IMR-90 (cell line): ENCODE data around the gene TTLL4. TPM values are rescaled to one million over a fixed set of nuclear protein-coding genes. Genes with fewer than 3 reads are reported as not detected.
A peak's percentile ranks its signal among the peaks of the same experiment; 100 is the strongest.

Experiments used
- ATAC-seq: fragments of 200-7000 bp; cut with Tn5 transposase; 2 replicates; pipeline ENCODE4 v1.9.1; 2020; ENCODE audit warnings: low read depth, mild to moderate bottlenecking, moderate library complexity
- BruUV-seq: library from RNA; stranded (reverse); fragments of 400-500 nt; replicated peaks from 2 replicates; lab custom pipeline; 2021; lab: Mats Ljungman, UMichigan
- CTCF ChIA-PET: fragments of 300-600 bp; formaldehyde crosslinking; extraction: SDS; loops from one replicate; lab custom pipeline; 2021; ENCODE audit warnings: antibody characterized with exemption; lab: Yijun Ruan, JAX
- POLR2A ChIA-PET: fragments of 300-600 bp; sonication (Branson Sonifier 250); formaldehyde crosslinking; loops from one replicate; lab custom pipeline; 2022; ENCODE audit warnings: antibody characterized with exemption; ENCODE audit not compliant: unreplicated experiment; lab: Charles Lee
- DNase-seq: peaks from one replicate; pipeline ENCODE4 v3.0.0; 2013
- H2AFZ ChIP-seq: replicated peaks from 2 replicates; pipeline ENCODE3; 2013; ENCODE audit warnings: low read length, mild to moderate bottlenecking; ENCODE audit not compliant: poor library complexity
- H2AK5ac ChIP-seq: 2 replicates; pipeline ENCODE4 v1.6.1; 2013; ENCODE audit warnings: low read depth, low read length, inconsistent platforms
- H2AK9ac ChIP-seq: replicated peaks from 2 replicates; pipeline ENCODE3; 2013; ENCODE audit warnings: mild to moderate bottlenecking, low read depth, low read length, moderate library complexity; ENCODE audit not compliant: poor library complexity
- H2BK120ac ChIP-seq: 2 replicates; pipeline ENCODE4 v1.6.1; 2013; ENCODE audit warnings: low read depth, low read length, inconsistent platforms
- H2BK15ac ChIP-seq: 3 replicates; pipeline ENCODE4 v1.6.1; 2013; ENCODE audit warnings: low read depth, low read length, inconsistent platforms
- H2BK20ac ChIP-seq: 2 replicates; pipeline ENCODE4 v1.6.1; 2013; ENCODE audit warnings: low read depth, mild to moderate bottlenecking, inconsistent platforms, low read length, moderate library complexity
- H2BK5ac ChIP-seq: 2 replicates; pipeline ENCODE4 v1.6.1; 2013; ENCODE audit warnings: mild to moderate bottlenecking, low read depth, low read length, inconsistent platforms; ENCODE audit not compliant: poor library complexity, severe bottlenecking
- H3K14ac ChIP-seq: replicated peaks from 2 replicates; pipeline ENCODE4 v1.6.1; 2013; ENCODE audit warnings: low read depth, low read length, inconsistent platforms
- H3K18ac ChIP-seq: 2 replicates; pipeline ENCODE4 v1.6.1; 2013; ENCODE audit warnings: low read depth, low read length, control low read depth
- H3K23ac ChIP-seq: 2 replicates; pipeline ENCODE4 v1.6.1; 2013; ENCODE audit warnings: low read depth, low read length, inconsistent platforms
- H3K27ac ChIP-seq: 2 replicates; pipeline ENCODE4 v1.5.1; 2013; ENCODE audit warnings: mild to moderate bottlenecking, control low read depth, low read length; ENCODE audit not compliant: insufficient read depth
- H3K27me3 ChIP-seq: 2 replicates; pipeline ENCODE4 v1.6.1; 2013; ENCODE audit warnings: low read length; ENCODE audit not compliant: control insufficient read depth, insufficient read depth
- H3K36me3 ChIP-seq: 2 replicates; pipeline ENCODE4 v1.6.1; 2013; ENCODE audit warnings: low read length, mixed read lengths; ENCODE audit not compliant: control insufficient read depth, insufficient read depth
- H3K4ac ChIP-seq: 2 replicates; pipeline ENCODE4 v1.6.1; 2013; ENCODE audit warnings: low read depth, low read length, inconsistent platforms
- H3K4me1 ChIP-seq: 2 replicates; pipeline ENCODE4 v1.6.1; 2013; ENCODE audit warnings: low read length, mixed read lengths; ENCODE audit not compliant: control insufficient read depth, insufficient read depth
- H3K4me2 ChIP-seq: 2 replicates; pipeline ENCODE4 v1.6.1; 2013; ENCODE audit warnings: low read depth, mild to moderate bottlenecking, control low read depth, low read length, moderate library complexity
- H3K4me3 ChIP-seq: 2 replicates; pipeline ENCODE4 v1.5.1; 2013; ENCODE audit warnings: low read depth, mild to moderate bottlenecking, control low read depth, low read length, moderate library complexity; ENCODE audit not compliant: insufficient read depth
- H3K56ac ChIP-seq: 2 replicates; pipeline ENCODE4 v1.6.1; 2013; ENCODE audit warnings: low read length, inconsistent platforms; ENCODE audit not compliant: insufficient read depth; ENCODE audit errors: extremely low read depth
- H3K79me1 ChIP-seq, 2 experiments: 2 replicates each; pipeline ENCODE4 v1.6.1; 2013; ENCODE audit warnings: low read length in 2 of 2, inconsistent platforms in 1 of 2, low read depth in 1 of 2
- H3K9ac ChIP-seq: 2 replicates; pipeline ENCODE4 v1.6.1; 2013; ENCODE audit warnings: low read depth, low read length, control low read depth
- H3K9me1 ChIP-seq: 2 replicates; pipeline ENCODE4 v1.6.1; 2013; ENCODE audit warnings: low read length, inconsistent platforms; ENCODE audit not compliant: insufficient read depth
- H3K9me3 ChIP-seq: 2 replicates; pipeline ENCODE4 v1.6.1; 2013; ENCODE audit warnings: low read length; ENCODE audit not compliant: control insufficient read depth, insufficient read depth
- H4K20me1 ChIP-seq: 2 replicates; pipeline ENCODE4 v1.6.1; 2013; ENCODE audit warnings: low read length, inconsistent platforms; ENCODE audit not compliant: insufficient read depth
- H4K5ac ChIP-seq: 2 replicates; pipeline ENCODE4 v1.6.1; 2013; ENCODE audit warnings: mild to moderate bottlenecking, low read depth, low read length, control low read depth
- H4K8ac ChIP-seq, 2 experiments: 2 replicates each; pipeline ENCODE4 v1.6.1; 2013; ENCODE audit warnings: low read depth in 2 of 2, low read length in 2 of 2, control low read depth in 1 of 2, inconsistent platforms in 1 of 2
- H4K91ac ChIP-seq: 2 replicates; pipeline ENCODE4 v1.6.1; 2013; ENCODE audit warnings: low read depth, low read length, inconsistent platforms; ENCODE audit not compliant: insufficient read depth
- FOS ChIP-seq: fragments of 150-350 bp; IDR thresholded peaks from 2 replicates; pipeline ENCODE4 v1.6.1; 2016; ENCODE audit warnings: low read depth, low read length
- MAFK ChIP-seq: IDR thresholded peaks from 2 replicates; pipeline ENCODE4 v1.6.1; 2012; ENCODE audit warnings: low read depth, low read length, improper control_type of control experiment
- WGBS, 2 experiments: methylation state at CpG; one replicate each; pipeline versions ENCODE4 v1.1.5 to v1.1.7; 2013; ENCODE audit warnings: missing lambda C conversion rate in 2 of 2; ENCODE audit not compliant: insufficient read length in 1 of 2; ENCODE audit errors: extremely low coverage in 2 of 2; 5-methylcytosine and 5-hydroxymethylcytosine counted together
- dilution Hi-C: fragments of 300-500 bp; cut with HindIII; formaldehyde crosslinking; loops from one replicate; pipeline ENCODE4 v1.14.3; 2018; ENCODE audit warnings: low sequenced_read_pairs; ENCODE audit not compliant: unreplicated experiment
- in situ Hi-C: fragments of 300-500 bp; cut with MboI; formaldehyde crosslinking; loops from 3 replicates; pipeline ENCODE4 v1.14.3; 2019; ENCODE audit warnings: low sequenced_read_pairs, inconsistent platforms, mixed read lengths
- intact Hi-C: fragments of 100-400 bp; cut with micrococcal nuclease; formaldehyde crosslinking; loops from 2 replicates; pipeline ENCODE4 v1.10.0; 2022
- polyA plus RNA-seq, 3 experiments: library from polyadenylated mRNA; depleted of rRNA; stranded (reverse); fragments of >200 nt; gene quantifications; 2 replicates each; pipeline ENCODE4 v1.2.3, GENCODE V29; 2012; ENCODE audit warnings: low replicate concordance in 1 of 3
- total RNA-seq: library from RNA; depleted of rRNA; stranded (reverse); fragments of >200 nt; gene quantifications from 2 replicates; pipeline ENCODE4 v1.2.3, GENCODE V29; 2012

The TTLL4 gene
- total and polyA plus RNA-seq, 2 of the 4 experiments (the other 2 are of a cell fraction), result 9.0 to 22.9 TPM

DNA sequence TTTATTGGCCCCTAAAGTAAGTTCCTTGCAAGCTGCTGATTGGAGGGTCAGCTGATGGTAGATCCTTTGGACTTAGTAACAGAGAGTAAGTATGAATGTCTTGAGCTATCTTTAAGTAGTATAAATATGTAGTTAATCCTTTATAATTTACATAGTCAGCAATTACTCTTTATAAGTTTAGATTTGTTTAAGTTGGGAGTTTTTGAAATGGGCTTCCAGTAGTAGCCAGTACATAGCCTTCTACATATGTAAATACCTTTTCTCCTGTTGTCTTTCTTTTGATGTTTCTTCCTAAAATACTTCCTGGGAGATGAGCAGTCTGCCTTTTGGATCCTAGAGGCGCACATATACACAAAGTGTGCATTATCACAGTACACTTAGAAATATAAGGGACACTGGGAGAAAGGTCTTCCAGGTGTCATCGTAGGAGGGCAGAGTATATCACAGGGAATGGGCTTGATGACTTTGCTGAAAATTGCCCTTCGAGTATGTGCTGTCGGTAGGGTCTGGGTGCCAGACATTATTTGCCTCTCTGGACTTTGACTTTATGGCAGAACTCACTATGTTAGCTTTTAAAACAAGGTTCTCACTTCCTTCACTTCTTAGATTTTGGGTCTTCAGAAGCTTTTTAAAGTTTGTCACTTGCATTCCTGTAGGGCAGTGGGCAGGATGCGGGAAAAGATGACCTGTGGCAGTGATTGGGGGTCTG lies 21.6 kb downstream of the TTLL4 start:
- ChIA-PET CTCF (interaction anchor here (0.7 to 1.7 kb wide), 3 partner anchors 20 to 144 kb away, joined by 3 to 5 read pairs (median 3); no protein-coding TSS in a partner anchor), POLR2A (interaction anchor here (0.6 kb wide), 2 partner anchors 77 to 735 kb away, joined by 3 read pairs; no protein-coding TSS in a partner anchor)
- Histone ChIP-seq H3K9me3 (0 out of 2 replicates have a peak, but pooled peaks cover 2% of the 10 kb centered on the region), H3K4ac (peak overlapping the region; percentile 88), H3K18ac (peak overlapping the region; percentile 99), H3K9me1 (peaks cover 17% of the 10 kb centered on the region), H2AK9ac (peak overlapping the region; percentile 57), H3K9ac (peak overlapping the region; percentile 33; the same call in 1 of the 2 replicates), H2BK20ac (peak overlapping the region; percentile 96), H2BK5ac (peak overlapping the region; percentile 90), H2BK120ac (peak overlapping the region; percentile 75), H3K23ac (peak overlapping the region; percentile 80; the same call in 1 of the 2 replicates), H2BK15ac (peak overlapping the region; percentile 42; the same call in 2 of the 3 replicates), H2AK5ac (peak overlapping the region; percentile 93), H2AFZ (no peak overlapping the region), H4K8ac (peak overlapping the region; percentile 82 to 88; a peak in 3 of 4 replicates), H3K56ac (peak overlapping the region; percentile 29; the same call in 1 of the 2 replicates), H3K27ac (peak overlapping the region; percentile 99), H4K5ac (peak overlapping the region; percentile 99), H3K4me2 (peak overlapping the region; percentile 51; the same call in 1 of the 2 replicates), H3K4me1 (peaks cover 20% of the 10 kb centered on the region), H3K79me1 (peaks cover 29 to 71% of the 10 kb centered on the region in 2 experiments), H3K4me3 (no peak overlapping the region), H3K27me3 (no peaks in the 10 kb centered on the region), H3K36me3 (peaks cover 2% of the 10 kb centered on the region; the same call in 1 of the 2 replicates), H4K20me1 (no peaks in the 10 kb centered on the region; the same call in 1 of the 2 replicates), H3K14ac (peak overlapping the region; percentile 74), H4K91ac (peak overlapping the region; percentile 76)
- WGBS, 2 experiments, result no CpG with 5 or more reads among the region's 5 CpGs
- BruUV-seq, result no TSS peak
- dilution Hi-C loops (no loop called here), intact Hi-C loops (loop anchor here (5.0 kb wide), 1 partner anchor 75 kb away; no protein-coding TSS in a partner anchor), in situ Hi-C loops (no loop called here)
- TF ChIP-seq FOS, result no peak
- peak; percentile 93 for TF ChIP-seq MAFK
- DNase-seq, result no peak
- ATAC-seq, result peak; percentile 28
